ENCODE results near the gene CLTA.

CLTA gene, protein sequence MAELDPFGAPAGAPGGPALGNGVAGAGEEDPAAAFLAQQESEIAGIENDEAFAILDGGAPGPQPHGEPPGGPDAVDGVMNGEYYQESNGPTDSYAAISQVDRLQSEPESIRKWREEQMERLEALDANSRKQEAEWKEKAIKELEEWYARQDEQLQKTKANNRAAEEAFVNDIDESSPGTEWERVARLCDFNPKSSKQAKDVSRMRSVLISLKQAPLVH

DNA sequence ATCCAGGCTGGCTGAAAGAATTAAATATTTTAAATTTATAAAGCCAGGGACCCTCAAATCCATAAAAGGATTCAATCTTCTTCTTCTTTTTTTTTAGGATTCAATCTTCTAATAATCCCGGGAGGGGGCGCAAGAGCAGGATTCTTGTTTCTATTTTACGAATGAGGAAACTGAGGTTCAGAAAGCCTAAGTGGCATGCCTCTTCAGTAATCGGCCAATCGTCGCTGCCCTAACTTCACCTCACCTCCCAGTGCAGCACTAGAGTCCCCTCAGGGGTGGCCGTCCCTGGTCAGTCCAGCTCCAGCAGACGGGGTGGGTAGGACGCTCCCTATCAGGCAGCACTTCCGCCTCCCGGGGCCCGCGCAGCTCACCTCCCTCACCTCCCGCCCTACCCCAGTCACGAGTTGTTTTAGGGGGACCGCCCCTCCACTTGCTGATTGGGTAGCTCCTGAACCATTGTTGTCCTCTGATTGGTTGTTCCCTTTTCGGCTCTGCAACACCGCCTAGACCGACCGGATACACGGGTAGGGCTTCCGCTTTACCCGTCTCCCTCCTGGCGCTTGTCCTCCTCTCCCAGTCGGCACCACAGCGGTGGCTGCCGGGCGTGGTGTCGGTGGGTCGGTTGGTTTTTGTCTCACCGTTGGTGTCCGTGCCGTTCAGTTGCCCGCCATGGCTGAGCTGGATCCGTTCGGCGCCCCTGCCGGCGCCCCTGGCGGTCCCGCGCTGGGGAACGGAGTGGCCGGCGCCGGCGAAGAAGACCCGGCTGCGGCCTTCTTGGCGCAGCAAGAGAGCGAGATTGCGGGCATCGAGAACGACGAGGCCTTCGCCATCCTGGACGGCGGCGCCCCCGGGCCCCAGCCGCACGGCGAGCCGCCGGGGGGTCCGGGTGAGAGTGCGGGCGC lies at the start of gene CLTA:
Gene CLTA, plus strand, starts transcription at position 534 of the 902 bp plus-strand sequence. Its CDS starts 136 bp downstream, at position 670.
- DNase-seq: peak; percentile 99

DNA sequence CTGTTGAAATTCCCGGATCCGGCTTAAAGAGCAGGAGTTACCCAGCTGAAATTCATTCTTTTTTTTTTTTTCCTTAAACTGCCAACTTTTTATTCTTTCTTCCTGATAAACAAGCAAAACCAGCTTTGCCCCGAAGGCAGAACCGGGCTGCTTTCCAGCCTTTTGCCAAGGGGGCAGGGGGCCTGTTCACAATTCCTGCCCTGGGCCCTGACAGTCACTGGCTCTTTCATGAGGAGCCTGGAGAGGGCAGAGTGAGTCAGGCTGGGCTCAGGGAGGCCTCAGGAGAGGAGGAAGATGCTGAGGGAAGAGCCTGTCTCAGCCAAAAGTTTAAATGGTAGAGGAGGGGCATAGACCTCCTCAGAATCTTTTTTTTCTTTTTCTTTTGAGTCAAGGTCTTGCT lies 49.4 kb upstream of the CLTA start:
- peak; percentile 52 for DNase-seq

DNA sequence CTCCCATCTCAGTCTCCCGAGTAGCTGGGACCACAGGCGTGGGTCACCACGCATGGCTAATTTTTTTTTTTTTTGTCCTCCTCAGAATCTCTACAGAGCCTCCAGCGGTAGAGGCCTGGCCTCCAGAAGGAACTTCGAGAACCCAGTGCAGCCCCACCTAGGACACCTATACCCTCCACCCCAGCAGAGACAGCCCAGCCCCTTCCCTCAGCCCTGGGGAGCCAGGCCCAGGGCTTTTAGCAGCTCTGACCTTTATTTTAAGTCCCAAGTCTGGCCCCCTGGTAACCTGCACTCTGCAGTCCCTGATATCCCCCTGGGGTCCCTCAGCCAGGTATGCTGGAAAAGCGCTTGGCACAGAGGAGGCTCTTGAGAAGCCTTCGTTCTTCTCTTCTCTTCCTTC lies 49.0 kb upstream of the CLTA start:
- DNase-seq: no peak

DNA sequence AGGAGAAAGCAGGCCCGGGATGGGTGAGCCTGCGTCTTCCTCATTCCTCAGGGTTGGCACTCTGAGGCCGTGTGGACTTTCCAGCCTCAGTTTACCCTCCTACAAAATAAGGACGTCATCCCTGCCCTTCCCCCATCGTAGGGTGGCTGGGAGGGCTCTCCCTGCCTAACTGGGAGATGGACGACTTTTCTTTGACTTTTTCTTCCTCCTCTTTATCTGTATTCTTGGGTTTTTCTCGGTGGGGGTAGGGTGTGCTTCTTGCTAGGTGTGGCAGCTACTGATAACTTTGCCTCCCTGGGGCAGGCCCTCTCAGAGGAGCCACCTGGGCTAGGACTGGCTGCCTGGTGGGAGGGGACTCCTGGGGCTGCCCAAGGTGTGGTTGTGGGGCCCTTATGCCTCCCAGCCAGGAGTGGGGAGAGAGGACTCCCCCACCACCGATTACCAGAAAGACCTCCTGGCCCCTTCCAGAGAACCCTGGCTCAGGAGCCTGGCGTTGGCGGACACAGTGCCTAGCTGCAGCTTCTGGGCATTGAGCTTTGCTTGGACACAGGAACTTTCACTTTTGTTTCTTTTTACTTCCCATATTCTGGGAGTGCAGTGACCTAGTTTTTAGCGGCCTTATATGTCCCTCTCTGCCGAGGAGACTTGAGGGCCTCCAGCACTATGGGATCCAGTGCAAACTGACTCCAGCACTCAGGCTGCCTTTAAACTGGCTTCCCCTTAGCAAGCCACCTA lies 48.0 kb upstream of the CLTA start:
- no peak for DNase-seq

DNA sequence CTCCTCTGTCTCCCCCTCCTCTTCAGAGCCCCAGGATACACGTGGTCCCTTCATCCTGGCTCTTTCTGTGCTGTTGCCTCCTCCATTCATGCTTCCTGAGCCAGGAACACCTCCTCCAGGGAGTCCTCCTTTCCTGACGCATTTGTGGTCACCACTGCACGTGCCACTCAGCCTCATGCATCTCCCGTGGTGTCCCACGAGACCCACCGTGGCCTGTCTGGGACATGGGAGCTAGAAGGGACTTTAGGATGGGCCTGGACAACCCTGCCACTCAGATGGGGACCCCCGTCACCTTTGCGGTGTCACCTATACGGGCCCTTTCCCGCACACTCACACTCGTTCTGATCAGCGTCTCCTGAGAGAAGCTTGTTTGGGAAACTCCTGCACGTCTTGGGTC lies 47.5 kb upstream of the CLTA start:
- no peak for DNase-seq

DNA sequence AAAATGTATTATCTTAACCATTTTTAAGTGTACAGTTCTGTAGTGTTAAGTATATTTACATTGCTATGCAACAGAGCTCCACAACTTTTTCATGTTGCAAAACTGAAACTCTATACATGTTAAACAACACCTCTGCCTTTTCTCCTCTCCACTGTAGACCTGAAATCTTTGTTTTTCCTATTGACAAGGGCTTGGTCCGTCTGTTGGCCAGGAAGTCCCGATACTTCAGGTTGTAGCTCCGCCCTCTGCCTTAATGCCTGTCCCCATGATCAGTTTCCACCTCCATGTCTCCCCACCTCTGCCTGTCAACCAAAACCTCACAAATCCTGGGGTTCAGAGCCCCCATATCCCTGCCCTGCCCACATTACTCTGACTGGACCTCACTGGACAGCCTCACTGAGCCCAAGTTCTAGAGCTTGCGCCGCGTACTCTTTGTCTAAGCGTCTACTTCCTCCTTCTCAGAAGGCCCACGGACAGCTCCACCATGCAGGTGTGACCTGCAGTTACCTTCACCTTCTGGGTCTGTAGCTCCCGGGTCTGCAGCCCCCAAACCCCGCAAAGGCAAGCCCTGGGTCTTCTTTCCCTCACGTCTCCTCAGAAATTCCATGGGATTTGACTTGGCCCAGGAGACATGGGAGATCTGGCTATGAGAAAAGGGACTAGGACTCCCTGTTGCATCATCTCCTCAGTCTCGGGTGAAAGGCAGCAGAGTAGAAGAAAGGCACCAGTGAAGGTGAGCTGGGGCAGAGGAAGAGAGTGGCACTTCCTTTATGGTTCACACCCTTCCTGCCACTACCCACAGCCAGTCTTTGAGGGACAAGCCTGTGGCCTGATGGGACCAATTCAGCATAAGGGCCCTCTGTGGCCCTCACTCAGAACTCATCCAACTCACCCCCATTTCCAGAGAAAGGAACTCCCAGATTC lies 46.1 kb upstream of the CLTA start:
- DNase-seq: no peak

DNA sequence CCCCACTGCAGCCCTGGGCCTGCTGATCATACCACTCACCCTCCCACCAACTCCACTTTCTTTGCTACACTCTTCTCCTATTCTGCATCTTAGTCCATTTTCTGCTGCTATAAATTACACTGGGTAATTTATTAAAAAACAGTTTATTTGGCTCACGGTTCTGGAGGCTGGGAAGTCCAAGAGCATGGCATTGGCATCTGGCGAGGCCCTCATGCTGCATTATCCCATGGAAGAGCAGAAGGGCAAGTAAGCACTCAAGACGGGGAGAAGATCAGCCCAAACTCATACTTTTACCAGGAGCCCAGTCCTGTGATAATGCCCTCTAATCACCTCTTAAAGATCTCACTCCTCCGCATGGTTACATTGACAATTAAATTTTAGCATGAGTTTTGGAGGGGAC lies 44.8 kb upstream of the CLTA start:
- DNase-seq: no peak

DNA sequence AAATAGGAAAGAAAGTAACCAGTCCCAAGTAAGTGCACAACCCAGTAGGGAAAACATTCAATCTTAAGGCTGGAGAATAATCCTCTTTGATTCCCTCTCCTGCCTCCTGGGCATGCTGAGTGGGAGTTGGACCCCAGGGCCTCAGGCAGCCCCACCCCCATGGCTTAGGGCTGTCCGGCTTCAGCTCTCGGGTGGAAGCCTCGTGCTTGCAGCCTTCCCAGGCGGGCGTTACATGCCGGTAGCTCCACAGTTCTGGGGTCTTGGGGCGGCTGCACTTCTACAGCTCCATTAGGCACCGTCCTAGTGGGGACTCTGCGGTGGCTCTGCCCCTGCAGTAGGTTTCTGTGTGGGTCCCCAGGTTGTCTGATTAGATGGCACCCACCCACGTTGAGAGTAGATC lies 44.1 kb upstream of the CLTA start:
- no peak for DNase-seq

DNA sequence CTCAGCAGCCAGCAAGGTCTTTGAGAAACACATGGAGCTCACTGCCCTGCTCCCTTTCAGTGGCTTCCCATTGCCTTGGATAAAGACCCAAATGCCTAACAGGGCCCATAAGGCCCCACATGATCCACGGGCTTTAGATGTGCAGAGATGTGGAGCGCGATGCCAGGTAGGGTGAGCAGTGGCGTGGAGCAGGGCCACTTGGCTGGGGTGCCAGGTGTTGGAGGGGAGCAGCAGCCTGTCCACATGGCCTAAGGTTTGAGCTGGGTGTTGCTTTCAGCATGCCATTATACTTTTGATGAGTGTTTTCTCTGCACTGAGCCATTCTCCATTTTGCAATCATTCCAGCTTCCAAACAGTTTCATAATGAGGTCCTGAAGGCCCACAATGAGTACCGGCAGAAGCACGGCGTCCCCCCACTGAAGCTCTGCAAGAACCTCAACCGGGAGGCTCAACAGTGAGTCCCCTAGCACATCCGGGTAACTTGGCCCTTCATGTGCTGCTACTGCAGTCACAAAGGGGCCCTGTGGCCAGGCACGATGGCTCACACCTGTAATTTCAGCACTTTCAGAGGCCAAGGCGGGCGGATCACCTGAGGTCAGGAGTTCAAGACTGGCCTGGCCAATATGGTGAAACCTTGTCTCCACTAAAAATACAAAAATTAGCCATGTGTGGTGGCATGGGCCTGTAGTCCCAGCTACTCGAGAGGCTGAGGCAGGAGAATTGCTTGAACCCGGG lies 43.1 kb upstream of the CLTA start:
- no peak for DNase-seq

DNA sequence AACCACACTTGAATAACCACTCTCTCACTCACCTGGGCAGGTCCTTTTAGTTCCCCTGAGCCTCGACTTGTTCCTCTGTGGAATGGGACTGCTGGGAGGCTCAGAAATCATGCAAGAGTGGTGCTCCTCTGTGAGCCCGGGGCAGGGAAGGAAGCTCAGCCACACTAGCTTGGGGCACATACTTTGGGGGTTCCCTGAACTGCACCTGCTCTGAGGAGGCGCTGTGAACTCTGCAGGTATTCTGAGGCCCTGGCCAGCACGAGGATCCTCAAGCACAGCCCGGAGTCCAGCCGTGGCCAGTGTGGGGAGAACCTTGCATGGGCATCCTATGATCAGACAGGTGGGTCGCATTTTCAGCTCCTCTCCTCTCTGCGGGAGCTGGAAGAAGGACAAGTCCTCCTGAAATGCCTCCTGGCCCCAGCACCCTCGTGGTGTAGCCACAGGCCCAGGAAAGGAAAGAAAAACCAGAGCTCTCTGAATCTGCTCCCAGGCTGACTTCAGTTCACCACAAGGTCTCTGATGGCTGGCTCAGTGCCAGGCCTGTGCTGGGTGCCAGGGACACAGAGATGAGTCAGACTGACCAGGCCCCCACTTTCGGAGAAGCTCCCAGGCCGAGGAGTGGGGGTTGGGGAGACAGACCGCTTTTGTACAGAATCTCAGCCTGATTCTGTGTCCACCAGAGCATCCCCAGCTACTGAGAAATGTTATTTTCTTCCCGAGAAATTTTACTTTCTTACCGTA lies 42.2 kb upstream of the CLTA start:
- peak; percentile 98 for DNase-seq

DNA sequence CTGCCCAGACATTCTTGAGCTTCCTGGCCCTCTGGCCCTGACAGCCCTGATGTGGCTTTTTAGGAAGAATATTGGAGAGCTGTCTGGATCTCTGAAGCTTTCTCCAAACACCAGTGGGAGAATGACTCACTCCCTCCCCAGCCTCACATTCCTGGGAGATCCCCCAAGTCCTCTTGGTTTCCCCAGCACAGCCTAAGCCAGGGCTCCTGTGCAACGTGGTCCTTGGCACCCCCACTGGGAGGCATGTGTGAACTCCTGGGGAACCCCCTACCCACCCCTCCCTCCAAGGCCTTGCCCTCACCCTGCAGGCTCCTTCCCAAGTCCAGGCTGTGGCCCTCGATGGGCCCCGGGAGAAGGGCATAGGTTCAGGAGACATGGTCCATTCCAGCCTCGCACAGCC lies 41.5 kb upstream of the CLTA start:
- peak; percentile 92 for DNase-seq

DNA sequence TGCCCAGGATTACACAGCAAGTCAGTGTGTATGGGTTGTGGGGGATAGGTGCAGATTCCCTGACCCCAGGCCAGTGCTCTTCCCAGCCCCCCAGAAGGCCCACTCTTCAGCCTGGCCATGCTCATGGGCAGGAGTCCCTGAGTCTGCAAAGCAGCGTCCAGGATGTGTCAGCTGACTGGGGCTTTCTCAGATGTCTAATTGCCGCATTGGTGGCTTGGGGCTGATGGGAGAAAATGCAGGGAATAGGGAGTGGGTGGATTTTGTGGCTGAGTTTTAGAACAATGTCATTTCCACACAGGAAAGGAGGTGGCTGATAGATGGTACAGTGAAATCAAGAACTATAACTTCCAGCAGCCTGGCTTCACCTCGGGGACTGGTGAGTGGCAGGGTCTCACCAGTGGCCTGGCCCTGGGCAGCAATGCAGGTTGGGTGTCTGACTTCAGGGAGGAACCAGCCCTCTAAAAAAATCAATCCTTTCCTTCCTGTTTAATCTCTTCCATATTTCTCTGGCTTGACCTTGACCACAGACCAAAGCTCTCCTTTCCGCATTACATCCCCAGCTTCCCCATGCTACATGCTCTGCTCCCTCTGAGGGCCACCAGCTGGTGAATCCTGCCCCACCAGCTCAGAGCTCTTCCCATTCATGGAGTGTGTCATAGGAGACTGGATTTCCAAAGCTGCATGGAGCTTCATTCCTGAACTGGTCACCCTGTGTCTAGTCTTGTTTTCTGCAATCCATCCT lies 40.0 kb upstream of the CLTA start:
- peak; percentile 53 for DNase-seq

DNA sequence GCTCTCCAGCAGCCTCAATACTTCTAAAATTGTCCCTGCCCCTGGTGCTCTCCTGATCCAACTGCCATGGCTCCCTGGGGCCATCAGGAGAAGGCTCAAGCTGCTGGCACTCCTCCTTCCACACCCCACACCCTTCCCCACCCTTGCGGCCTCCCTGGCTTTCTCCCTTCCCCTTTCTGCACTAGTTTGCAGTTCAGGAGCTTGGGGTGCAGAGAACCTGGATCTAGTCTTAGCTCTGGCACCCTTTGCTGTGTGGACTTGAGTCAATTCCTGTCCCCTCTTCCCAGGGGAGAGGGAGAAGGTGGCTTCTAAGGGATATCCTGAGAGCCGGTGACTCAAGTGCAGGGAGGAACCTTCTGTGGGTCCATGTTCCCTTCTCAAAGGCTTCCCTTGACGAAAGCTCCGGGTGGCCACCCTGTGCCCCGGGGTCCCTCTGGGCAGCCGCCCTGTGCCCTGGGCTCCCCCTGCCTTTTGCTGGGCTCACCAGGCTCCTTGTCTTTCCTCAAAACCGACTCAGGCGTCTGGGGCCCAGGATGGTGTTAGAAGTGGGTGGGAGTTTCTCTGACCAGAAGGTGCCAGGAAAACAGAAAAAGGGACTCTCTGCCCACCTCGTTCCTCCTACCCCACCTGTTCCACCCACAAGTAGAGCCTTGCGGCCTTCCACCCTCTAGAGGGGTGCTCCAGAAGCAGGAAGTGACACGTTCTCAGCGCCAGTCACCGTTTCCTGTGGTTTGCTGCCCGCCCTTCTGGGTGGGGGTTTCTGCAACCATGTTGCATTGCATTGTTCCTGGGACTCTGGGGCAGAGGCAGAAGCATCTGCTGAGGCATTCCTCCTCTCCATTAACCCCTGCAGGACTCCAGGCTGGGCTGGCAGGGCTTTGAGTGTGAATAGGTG lies 39.2 kb upstream of the CLTA start:
- DNase-seq: peak; percentile 67

DNA sequence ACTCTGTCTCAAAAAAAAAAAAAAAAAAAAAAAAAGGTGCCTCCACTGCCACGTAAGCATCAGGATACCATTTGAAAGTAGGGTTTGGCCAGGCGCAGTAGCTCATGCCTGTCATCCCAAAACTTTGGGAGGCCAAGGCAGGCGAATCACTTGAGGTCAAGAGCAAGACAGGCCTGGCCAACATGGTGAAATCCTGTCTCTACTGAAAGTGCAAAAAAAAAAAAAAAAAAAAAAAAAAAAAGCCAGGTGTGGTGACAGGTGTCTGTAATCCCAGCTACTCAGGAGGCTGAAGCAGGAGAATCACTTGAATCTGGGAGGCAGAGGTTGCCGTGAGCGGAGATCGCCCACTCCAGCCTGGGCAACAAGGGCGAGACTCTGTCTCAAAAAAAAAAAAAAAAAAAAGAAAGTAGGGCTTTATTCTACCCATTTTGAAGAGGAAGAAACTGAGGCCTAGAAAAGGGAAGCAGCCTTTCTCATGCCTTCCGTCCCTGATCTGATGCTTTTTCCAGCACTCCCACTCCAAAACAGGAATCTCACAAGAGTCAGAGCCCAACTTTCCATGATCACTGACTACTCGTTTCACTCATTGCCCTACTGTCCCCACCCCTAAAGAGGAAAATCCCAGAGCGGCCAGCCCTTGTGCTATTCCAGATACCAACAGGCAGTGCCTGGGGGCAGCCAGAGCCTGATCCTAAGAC lies 37.8 kb upstream of the CLTA start:
- no peak for DNase-seq

DNA sequence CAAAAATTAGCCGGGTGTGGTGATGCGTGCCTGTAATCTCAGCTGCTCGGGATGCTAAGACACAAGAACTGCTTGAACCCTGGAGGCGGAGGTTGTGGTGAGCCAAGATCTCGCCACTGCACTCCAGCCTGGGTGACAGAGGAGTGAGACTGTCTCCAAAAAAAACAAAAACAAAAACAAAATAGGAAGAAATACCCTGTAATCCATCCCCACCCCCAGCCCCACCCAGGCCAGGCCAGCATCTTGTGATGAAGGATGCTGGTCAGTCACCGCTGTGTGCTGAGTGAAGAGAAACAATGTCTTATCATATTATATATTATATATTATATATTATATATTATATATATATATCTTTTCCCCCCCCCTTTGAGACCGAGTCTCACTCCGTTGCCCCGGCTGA lies 37.0 kb upstream of the CLTA start:
- DNase-seq: no peak

DNA sequence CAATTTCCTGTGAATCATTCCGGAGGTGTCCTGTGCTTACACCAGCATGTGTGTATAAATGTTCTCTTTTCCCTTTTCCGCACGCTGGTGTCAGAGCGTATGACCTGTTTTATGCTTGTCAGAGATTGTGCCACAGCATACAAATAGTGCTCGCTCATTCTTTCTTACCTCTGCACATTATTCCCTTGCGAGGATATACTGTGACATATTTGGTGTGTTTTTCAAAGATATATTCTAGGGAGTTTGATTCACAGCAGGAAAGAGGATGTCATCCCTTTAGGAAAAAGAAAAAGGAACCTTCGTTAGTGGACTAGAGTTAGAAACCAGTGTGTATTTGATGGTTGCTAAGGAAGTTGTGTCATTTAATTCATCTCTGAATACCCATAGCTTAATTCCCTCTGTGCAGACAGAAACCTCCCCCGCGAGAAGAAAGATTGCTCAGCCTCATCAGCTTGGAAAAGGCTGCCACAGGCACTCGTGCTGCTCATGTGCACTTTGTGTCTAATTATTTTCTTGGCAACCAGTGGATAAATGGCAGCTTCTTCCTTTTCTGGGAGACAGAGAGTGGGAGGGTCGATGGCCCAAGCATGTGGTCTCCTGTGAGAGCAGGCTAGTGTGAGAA lies 36.3 kb upstream of the CLTA start:
- DNase-seq: peak; percentile 51

DNA sequence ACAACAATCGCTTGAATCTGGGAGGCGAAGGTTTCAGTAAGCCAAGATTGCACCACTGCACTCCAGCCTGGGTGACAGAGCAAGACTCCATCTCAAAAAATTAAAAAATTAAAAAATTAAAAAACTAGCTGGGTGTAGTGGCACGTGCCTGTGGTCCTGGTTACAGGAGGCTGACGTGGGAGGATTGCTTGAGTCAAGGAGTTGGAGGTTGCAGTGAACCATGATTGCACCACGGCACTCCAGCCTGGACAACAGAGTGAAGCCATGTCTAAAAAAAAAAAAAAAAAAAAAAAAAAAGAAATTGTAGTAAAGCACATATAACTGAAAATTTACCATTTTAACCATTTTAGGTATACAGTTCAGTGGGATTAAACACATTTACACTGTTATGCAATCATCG lies 34.6 kb upstream of the CLTA start:
- no peak for DNase-seq

DNA sequence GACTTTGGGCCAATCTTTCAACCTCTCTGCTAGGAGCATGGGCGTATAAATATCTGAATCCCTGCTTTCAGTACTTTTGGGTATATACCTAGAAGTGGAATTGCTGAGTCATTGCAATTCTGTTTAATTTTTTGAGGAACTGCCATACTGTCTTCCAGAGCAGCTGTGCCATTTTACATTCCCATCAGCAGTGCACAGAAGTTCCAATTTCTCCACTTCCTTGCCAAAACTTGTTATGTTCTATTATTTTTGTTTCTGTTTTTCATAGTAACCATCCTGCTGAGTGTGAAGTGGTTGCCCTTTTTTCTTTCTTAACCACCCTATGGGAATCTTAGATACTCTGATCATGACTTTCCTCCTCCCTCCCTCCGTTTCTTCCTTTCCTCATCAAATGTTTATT lies 32.6 kb upstream of the CLTA start:
- DNase-seq: peak; percentile 42

All from fibroblast of upper back skin (primary cell).